ENCODE measurements around the gene PASK.

PASK gene

GRCh38 chr2:241074901-241075540, 74.3 kb downstream of the PASK start:
- no peak for DNase-seq

- no peak for DNase-seq
Observed at GRCh38 chr2:241074065-241074818, 75.0 kb downstream of the PASK start.

- no peak for DNase-seq
Observed at GRCh38 chr2:241073166-241074064, 75.9 kb downstream of the PASK start.

- no peak for DNase-seq
Observed at GRCh38 chr2:241072553-241073165, 76.6 kb downstream of the PASK start.

- no peak for DNase-seq
Observed at GRCh38 chr2:241072151-241072550, 77.1 kb downstream of the PASK start.

GRCh38 chr2:241071677-241072111, 77.6 kb downstream of the PASK start:
- no peak for DNase-seq

- no peak for DNase-seq
Observed at GRCh38 chr2:241070811-241071676, 78.2 kb downstream of the PASK start.

GRCh38 chr2:241070361-241070760, 78.9 kb downstream of the PASK start:
- no peak for DNase-seq

GRCh38 chr2:241069821-241070281, 79.4 kb downstream of the PASK start:
- DNase-seq: no peak

- DNase-seq: no peak
Observed at GRCh38 chr2:241068942-241069810, 80.1 kb downstream of the PASK start.

- DNase-seq: no peak
Observed at GRCh38 chr2:241068136-241068941, 80.9 kb downstream of the PASK start.

- DNase-seq: no peak
Observed at GRCh38 chr2:241067501-241068135, 81.7 kb downstream of the PASK start.

GRCh38 chr2:241066893-241067341, 82.4 kb downstream of the PASK start:
- no peak for DNase-seq

- no peak for DNase-seq
Observed at GRCh38 chr2:241066171-241066892, 82.9 kb downstream of the PASK start.

GRCh38 chr2:241065355-241065803, 83.9 kb downstream of the PASK start:
- no peak for DNase-seq

GRCh38 chr2:241064802-241065354, 84.4 kb downstream of the PASK start:
- DNase-seq: no peak

- no peak for DNase-seq
Observed at GRCh38 chr2:241064008-241064801, 85.1 kb downstream of the PASK start.

Measured in amniotic stem cell (primary cell).